Endothelial cell (in vitro differentiated cells): ENCODE data around the gene SEZ6. TPM values are rescaled to one million over a fixed set of nuclear protein-coding genes. Genes with fewer than 3 reads are reported as not detected.

ENCODE experiments used
- DNase-seq: peaks from one replicate; pipeline ENCODE4 v3.0.0; 2021; ENCODE audit warnings: low spot score
- H3K27ac Mint-ChIP-seq: one replicate; pipeline ENCODE4 v1.8.0; 2021; ENCODE audit warnings: mixed read lengths, inconsistent platforms; ENCODE audit not compliant: unreplicated experiment
- H3K27me3 Mint-ChIP-seq: one replicate; pipeline ENCODE4 v1.8.0; 2021; ENCODE audit warnings: mild to moderate bottlenecking, moderate library complexity, mixed read lengths, inconsistent platforms; ENCODE audit not compliant: unreplicated experiment
- H3K36me3 Mint-ChIP-seq: one replicate; pipeline ENCODE4 v1.8.0; 2021; ENCODE audit warnings: mild to moderate bottlenecking, low read depth, mixed read lengths, inconsistent platforms; ENCODE audit not compliant: unreplicated experiment
- H3K4me1 Mint-ChIP-seq: one replicate; pipeline ENCODE4 v1.8.0; 2021; ENCODE audit warnings: mild to moderate bottlenecking, mixed read lengths, inconsistent platforms; ENCODE audit not compliant: unreplicated experiment
- H3K4me3 Mint-ChIP-seq: one replicate; pipeline ENCODE4 v1.8.0; 2021; ENCODE audit warnings: mild to moderate bottlenecking, mixed read lengths, inconsistent platforms; ENCODE audit not compliant: unreplicated experiment
- H3K9me3 Mint-ChIP-seq: one replicate; pipeline ENCODE4 v1.8.0; 2021; ENCODE audit warnings: mixed read lengths, inconsistent platforms; ENCODE audit not compliant: unreplicated experiment
- CTCF ChIP-seq: fragments of 200-600 bp; sonication (generic); IDR thresholded peaks from one replicate; pipeline ENCODE4 v1.5.0; 2021; ENCODE audit warnings: antibody characterized with exemption; ENCODE audit not compliant: unreplicated experiment
- total RNA-seq: library from RNA; stranded (reverse); fragmentation: NEBNext Ultra II Directional; extraction: Animal tissue kit (Norgen Biotek cat#: 25700); gene quantifications from one replicate; pipeline ENCODE4 v1.2.1, GENCODE V29; 2021; ENCODE audit not compliant: unreplicated experiment

The SEZ6 gene
- total RNA-seq, 1 donor from 2014 or later = 0.10 TPM

GRCh38 chr17:29049541-29050145 is 43.8 kb upstream of the SEZ6 start:
- Mint-ChIP-seq H3K27ac (no peak overlapping the region), H3K27me3 (peaks cover 6% of the 10 kb centered on the region), H3K4me1 (peaks cover 10% of the 10 kb centered on the region), H3K36me3 (no peaks in the 10 kb centered on the region), H3K9me3 (no peaks in the 10 kb centered on the region), H3K4me3 (no peak overlapping the region)
- no peak for DNase-seq
- no peak for TF ChIP-seq CTCF

GRCh38 chr17:29048440-29049368 is 42.9 kb upstream of the SEZ6 start:
- Mint-ChIP-seq H3K4me1 (peaks cover 19% of the 10 kb centered on the region), H3K27ac (no peak overlapping the region), H3K27me3 (peaks cover 6% of the 10 kb centered on the region), H3K9me3 (no peaks in the 10 kb centered on the region), H3K4me3 (peak overlapping the region; percentile 4), H3K36me3 (no peaks in the 10 kb centered on the region)
- TF ChIP-seq CTCF = no peak
- DNase-seq = no peak

GRCh38 chr17:29046473-29046839 is 40.6 kb upstream of the SEZ6 start:
- peaks cover 33% of the 10 kb centered on the region for H3K4me1 Mint-ChIP-seq
- H3K4me3 Mint-ChIP-seq = no peak overlapping the region
- peaks cover 4% of the 10 kb centered on the region for H3K27me3 Mint-ChIP-seq
- TF ChIP-seq CTCF = no peak
- H3K9me3 Mint-ChIP-seq = no peaks in the 10 kb centered on the region
- H3K27ac Mint-ChIP-seq = no peak overlapping the region
- H3K36me3 Mint-ChIP-seq = no peaks in the 10 kb centered on the region
- DNase-seq = no peak

GRCh38 chr17:29045734-29046472 is 40.1 kb upstream of the SEZ6 start:
- no peak for DNase-seq
- TF ChIP-seq CTCF = no peak
- H3K27ac Mint-ChIP-seq = no peak overlapping the region

More at GRCh38 chr17:29045734-29046472, 40.1 kb upstream of the SEZ6 start:
- H3K27me3 Mint-ChIP-seq = peaks cover 2% of the 10 kb centered on the region
- no peaks in the 10 kb centered on the region for H3K36me3 Mint-ChIP-seq
- H3K4me1 Mint-ChIP-seq = peaks cover 33% of the 10 kb centered on the region
- H3K4me3 Mint-ChIP-seq = no peak overlapping the region
- H3K9me3 Mint-ChIP-seq = no peaks in the 10 kb centered on the region
